DMS 273 (cell line): ENCODE measurements around the gene IQSEC1.

Experiments used
- DNase-seq: peaks from one replicate; lab custom pipeline; 2025; ENCODE audit not compliant: unreplicated experiment; lab: John Stamatoyannopoulos, UW

The IQSEC1 gene

DNA sequence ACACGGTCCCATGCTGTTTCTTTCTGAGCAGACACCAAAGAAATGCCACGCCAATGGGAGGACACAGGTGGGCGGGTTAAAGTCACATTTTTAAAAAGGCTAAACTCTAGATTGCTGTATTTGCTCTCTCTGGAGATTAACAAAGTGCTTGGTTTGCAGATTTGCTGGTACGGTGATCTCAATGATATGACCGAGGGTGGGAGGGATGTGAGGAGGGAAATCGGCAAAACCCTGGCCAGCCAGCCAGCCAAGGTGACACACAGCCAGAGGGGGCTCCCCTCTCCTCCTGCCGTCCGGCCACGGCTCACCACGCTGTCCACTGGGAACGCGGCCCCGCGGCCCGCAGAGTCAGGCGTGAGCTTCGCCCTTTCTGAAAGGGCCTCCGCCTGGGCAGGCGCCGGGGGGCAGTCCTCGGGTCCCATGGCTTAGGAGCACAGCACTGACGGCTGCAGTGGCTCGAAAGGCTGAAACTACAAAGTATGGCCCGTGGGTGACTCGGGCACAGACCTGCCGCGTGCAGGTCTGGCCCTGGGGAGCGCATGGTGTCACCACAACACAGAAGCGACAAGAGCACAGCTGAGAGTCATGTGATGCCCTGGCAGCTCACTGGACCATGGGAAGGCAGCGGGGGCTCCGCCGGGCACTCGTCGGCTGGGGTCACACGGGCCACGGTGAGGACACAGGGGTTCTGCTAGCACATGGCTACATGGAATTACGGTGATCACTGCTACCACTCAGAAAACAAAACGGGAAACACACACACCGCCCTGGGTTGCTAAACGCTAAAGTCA, 174.1 kb downstream of the IQSEC1 start:
- DNase-seq, result no peak

DNA sequence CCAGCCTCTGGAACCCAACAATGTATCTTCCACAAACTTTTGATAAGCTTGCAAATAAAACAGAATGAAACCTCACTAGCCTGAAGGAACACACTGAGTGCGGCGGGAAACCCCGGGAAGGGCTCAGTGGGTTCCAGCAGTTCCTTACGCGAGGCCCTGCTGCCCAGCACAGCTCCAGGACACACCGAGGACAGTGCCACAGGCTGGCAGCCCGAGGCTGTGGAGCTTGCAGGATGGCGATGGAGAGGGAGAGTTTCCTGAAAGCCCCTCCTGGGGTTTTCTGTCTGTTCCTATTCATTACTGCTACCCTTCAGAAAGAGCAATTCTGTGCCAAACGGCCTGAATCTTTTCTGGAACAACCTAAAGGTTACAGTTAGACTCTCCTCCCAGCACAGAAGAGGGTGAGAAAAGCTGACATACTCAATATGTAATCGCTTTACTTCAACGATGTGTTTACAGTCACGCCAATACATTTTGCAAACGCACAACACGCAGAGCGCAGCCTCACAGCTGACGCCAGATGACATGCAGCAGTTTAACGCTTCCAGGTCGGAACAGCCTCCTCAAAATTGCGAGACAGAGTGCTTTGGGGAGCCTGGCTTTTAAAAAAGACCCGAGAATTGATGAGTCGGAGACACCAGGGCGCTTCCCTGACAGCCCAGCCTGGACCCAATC, 174.8 kb downstream of the IQSEC1 start:
- no peak for DNase-seq

DNA sequence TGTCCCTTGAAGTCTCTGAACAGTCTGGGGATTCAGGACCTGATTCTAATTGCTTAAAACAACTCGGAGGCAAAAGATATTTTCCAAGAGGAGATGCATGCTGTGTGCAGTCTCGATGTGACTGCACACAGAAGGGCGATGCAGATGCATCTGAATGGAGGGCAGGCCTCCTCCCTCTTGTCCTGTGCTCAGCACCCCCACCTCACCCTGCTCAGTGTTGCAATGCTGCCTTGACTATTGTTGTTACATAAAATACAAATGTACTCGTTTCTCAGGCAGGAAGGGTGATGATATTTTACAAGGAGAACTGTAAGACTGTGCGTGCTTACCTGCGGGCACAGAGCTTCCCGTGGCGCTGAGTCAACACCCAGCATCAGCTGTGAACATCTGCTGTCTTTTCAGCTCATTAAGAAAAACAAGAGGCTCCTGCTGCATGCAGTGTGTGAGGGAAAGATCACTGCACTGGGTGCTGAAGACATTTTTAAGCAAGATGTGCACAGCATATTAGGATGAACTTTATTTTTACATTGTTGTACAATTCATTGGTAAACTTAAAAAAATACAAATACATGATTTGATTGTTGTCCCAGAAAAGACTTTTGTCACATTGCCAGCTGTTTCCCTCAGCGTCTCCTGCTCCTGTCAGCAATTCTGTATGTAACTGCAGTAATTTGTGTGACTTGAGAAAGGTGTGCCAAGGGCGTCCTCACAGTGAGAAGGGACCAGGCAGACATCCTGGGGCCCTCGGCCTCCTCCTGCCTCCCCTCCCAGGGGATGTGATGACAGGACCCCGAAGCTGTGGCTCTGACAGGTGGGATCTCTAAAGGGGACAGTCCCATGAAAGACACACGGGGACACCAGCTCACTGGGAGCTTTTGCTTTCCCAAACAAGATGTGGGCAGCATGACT, 175.6 kb downstream of the IQSEC1 start:
- DNase-seq, result peak; percentile 67

DNA sequence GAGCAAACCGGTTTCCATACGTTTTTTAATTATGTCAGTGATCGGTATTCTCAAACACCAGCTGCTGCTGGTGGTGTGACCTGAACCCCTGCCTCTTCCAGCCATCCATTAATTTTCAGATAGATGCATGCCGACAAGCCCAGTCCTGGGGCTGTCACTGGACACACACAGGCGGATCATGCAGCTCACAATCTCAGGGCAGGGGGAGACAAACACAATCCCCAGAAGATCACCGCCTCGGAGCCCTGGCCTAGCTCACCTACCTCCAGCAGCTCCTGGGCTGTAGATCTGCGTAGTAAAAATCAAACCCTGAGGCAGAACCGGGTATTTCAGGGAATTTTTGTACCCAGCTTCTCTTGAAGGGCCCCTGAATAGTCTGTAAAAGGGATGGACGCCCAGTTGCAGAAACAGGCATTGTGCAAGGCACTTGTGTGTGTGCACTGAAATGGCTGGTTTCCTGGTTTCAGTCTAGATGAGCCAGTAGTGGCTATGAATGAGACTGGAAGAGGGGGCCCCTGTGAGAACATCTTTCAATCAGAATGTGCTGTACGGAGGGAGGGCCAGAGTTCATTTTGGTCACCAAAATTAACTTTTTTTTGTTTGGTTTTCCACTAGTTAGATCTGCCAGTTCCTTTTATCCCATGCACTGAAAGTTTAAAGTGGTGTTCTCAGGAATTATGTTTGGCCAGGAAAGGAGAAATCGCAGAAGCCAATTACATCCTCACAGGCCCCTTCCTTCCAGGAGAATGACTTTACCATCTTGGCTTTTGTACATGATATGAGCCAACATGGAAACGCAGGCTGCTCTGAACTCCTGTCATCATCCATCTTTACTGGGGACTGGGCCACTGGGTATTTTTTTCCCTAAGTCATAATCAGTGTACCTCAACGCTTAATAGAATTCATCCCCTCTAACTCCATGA, 176.9 kb downstream of the IQSEC1 start:
- peak; percentile 15 for DNase-seq

GRCh38 chr3:12895391-12896062, 177.7 kb downstream of the IQSEC1 start:
- no peak for DNase-seq

DNA sequence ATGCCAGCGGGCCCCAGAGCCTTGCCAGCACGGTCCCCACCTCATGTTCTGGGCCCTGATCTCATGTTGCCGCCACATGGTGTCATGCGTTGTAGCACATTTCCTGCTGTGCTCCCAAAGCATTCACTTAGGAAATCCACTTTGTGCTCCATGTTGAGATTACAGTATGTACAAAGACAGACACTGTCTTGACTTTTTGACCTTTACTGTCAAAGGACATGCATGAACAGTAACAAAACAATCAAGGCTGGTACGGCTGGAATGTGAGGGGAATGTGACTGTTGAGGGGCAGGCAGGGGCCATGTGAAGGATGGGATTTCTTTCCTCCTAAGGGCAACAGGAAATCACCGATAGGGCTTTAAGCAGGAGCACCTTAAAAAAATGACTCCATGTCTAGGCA, 178.6 kb downstream of the IQSEC1 start:
- no peak for DNase-seq

DNA sequence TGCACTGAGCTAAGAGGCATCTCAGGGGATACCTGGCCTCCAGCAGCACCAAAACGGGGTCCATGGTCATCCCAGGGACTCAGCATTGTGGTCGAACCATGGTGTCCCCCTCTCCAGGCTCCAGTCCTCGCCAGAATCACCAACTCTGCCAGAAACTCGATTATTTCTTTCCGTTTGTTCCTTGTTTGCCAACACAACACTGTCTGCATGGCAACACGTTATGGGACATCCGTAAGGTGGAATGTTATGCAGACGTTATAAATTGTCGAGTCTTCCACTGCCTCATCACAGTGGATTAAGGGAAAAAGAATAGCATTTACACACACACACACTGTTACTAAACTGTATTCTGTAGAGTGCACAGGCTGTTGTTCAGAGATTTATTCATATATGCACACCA, 179.4 kb downstream of the IQSEC1 start:
- no peak for DNase-seq

- no peak for DNase-seq
Observed at GRCh38 chr3:12893247-12893646, 180.0 kb downstream of the IQSEC1 start.

DNA sequence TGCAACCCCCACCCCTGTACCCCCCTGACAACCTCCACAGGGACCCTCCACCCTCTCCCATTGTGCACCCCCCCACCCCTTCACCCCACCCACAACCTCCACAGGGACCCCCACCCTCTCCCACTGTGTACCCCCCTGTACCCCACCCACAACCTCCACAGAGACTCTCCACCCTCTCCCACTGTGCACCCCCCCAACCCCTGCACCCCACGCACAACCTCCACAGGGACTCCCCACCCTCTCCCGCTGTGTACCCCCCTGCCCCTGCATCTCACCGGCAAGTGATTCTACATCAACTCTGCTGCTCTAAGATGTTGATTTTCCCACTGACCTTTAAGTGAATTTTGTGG, 180.4 kb downstream of the IQSEC1 start:
- DNase-seq, result no peak

- DNase-seq, result peak; percentile 78
Observed at GRCh38 chr3:12891985-12892839, 181.0 kb downstream of the IQSEC1 start.

- no peak for DNase-seq
Observed at GRCh38 chr3:12891391-12891984, 181.7 kb downstream of the IQSEC1 start.

GRCh38 chr3:12890610-12891390, 182.4 kb downstream of the IQSEC1 start:
- no peak for DNase-seq

DNA sequence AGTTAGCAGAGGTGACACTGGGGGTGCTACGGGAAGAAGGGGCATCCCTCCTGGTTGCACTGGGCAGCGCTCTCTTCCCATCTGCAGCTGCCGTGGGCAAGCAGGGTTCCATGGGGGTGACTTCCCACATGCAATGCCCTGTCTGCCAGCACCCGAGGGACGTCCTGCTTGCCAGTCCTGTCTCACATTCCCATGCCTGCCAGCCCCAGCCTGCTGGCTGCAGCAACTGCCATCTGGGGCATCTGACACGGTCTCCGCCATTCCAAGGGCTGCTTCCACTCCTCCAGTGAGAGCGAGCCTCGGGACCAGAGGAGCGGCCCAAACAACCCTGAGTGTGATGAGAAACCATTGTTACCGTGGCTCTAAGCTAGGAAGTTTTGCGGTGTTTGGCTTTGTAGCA, 186.5 kb downstream of the IQSEC1 start:
- DNase-seq, result peak; percentile 27

- no peak for DNase-seq
Observed at GRCh38 chr3:12886106-12886679, 187.0 kb downstream of the IQSEC1 start.

GRCh38 chr3:12885583-12885930, 187.7 kb downstream of the IQSEC1 start:
- peak; percentile 70 for DNase-seq

- no peak for DNase-seq
Observed at GRCh38 chr3:12884790-12885582, 188.2 kb downstream of the IQSEC1 start.

- DNase-seq, result peak; percentile 85
Observed at GRCh38 chr3:12884186-12884680, 189.0 kb downstream of the IQSEC1 start.
